HG03439 (cell line): ENCODE data around the gene GPR132.

Experiments used
- ATAC-seq: cut with Tn5 transposase; IDR thresholded peaks from one replicate; pipeline ENCODE4 v1.9.1; 2021; ENCODE audit warnings: mild to moderate bottlenecking, moderate library complexity; ENCODE audit not compliant: unreplicated experiment

Gene GPR132

DNA sequence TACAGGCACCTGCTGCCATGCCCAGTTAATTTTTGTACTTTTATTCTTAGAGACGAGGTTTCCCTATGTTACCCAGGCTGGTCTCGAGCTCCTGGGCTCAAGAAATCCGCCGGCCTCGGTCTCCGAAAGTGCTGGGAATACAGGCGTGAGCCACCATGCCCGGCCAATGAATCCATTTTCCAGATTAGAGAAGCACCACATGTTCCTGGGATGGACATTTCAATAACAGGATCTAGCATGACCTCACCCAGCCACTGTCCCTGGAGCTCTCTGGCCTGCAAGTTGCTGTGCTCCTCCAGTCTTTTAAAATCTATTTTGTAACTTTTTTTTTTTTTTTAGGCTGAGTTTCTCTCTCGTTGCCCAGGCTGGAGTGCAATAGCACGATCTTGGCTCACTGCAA lies 2.2 kb downstream of the GPR132 start:
- no peak for ATAC-seq

DNA sequence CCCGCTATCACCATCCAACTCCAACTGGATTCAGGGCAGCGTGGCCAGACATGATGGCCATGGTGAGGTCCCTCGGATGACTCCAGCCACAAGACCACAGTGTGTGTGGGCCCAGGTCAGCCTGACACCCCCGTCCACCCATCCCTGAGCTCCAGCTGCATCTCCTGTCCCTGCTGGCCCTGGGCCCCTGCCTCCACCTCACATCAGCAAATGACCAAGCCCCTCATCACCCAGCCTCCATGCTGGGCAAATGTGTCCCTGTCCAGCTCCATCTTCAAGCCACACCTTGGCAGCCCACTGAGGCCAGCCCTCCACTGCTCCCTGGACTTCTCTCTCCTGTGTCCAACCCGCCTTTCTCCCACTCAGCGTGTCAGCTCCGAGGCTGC lies 3.2 kb downstream of the GPR132 start:
- ATAC-seq, result no peak

DNA sequence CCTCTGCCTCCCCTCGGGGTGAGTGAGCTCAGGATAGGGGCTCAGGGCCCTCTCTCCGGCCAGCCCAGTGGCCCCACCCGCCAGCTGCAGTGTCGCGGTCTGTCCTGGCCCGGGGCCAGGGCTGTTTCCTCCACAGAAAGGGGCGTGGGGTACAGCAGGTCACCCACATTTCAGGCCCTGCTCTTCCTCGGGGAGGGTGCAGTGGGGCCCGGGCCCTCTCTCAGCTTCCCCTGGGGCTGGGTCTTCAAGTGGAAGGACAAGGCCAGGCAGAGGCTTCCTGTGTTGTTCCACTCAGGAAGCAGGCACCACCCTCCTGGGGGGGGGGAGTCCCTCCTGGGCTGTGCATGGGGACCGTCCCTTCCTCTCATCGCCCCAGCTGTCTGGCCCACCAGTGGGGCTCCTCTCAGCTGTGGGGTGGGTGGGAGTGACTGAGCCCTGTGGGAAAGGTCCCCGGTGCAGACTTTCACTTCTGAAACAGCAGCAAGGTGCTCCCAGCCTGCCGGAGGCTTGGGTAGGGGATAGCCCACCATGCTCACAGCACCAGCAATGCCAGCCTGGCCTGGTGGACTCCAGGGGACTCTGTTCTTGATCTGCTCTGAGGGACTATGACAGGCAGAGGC lies 3.7 kb downstream of the GPR132 start:
- ATAC-seq, result no peak

DNA sequence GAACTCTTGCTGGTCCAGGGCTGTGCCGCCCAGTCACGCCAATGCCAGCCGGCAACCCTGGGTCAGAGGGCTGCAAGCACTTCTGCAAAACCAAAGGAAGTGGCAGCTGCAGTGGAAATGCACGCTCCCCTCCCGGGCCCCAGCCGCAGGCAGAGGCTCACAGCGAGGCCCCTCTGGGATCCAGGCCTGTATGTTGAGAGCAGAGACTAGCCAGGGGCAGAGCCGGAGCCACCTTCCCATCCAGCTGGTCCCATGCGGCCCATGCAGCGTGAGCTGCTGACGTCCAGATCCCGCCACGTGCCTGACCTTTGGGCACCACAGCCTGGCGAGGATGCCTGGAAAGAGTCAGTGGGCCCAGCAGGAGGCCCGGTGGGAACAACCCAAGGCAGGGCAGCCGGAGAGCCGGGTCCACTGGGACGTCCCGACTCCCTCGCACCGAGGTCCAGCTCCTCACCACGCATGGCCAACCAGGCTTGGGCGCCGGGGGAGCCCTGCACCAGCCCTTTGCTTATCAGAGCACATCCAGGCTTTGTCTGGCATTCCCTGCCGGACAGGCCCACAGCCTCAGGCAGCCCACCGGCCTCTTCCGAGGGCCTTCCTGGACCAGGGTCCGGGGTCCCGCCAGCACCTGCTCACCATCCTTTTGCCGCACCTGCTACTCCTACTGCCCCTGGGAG lies 4.3 kb downstream of the GPR132 start:
- no peak for ATAC-seq

DNA sequence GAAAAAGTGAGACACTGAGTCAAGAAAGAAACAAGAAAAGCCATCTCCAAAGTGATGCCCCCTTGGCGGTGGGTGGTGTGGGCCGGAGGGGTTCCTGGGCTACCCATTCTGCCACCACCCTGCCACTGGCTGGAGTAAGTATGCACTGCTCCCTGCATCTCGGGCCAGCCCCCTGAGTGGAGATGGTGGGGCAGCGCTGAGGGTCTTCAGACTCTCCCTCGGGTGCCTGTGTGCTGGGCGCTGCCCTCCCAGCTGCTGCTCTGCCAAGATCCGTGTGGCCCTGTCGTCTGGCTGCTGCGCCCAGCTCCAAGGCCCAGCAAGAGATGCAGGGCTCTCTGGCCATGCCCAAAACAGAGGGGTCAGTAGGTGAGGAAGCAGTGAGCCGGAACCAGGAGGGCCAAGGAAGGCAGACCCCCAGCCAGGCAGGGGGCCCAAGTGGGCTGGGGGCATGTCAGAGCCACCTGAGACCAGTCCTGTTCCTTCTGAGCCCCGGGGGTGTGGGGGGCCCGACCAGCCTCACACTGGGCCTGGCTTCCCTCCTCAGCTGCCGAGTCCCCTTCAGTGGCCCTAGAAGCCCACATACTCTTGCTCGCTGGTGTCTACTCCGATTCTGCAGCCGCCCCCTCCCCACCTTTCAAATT lies 5.2 kb downstream of the GPR132 start:
- ATAC-seq, result no peak

DNA sequence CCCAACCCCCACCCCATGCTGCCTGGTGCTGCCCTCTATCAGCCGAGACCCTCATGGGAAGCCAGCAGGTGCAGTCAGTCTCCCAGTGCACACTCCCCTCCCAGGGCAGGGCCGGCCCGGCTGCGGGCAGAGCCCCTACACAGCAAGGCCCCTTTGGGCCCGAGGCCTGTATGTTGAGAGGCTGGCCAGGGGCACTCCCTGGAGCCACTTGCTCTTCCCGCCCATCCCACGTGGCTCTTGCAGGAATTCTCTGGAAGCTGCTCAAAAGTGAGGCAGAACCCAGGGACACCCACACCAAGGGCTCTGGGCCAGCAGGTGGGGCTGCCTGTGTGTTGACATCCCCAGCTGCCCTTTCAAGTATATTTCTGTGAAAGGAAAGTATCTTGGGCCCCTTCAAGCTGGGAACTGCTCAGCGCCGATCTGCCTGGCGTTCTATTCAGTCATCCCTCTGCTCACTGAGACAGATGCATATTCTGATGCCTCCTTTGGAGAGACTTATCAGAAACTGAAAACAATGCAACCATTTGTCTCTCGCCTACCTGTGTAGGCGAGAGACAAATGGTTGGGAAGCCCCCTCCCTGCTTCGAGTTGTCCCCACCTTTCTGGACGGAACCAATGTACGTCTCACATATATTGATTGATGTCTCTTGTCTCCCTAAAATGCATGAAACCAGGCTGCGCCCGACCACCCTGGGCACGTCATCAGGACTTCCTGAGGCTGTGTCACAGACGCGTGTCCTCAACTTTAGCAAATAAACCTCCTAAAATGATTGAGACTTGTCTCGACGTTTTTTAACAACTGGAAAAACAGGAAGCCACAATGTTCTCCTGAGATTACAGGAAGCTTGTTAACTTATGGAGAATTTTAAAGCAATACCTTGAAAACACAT lies 6.0 kb downstream of the GPR132 start:
- ATAC-seq, result no peak

DNA sequence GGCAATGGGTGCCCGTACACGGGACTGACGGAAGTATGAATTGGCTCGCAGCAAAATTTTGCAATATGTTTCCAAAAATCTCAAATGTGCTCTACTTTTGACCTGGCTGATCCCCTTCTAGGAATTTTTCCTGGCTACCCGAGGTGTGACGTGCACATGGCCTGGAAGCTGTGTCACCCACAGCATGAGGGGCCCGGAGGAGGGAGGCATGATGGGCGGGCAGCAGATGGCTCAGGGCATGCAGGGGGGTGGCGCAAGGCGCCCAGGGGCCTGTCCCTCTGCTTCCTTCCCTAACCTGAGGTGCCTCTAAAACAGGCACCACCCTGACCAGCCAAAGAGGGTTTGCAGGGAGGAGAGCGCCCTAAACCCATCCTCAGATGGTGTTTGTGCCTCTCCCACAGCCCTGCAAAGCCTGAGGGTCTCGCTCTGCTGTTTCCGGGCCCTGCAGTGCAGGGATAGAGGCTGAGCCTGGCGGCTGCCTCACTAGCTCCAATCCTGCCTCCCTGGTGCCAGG lies 6.7 kb downstream of the GPR132 start:
- ATAC-seq, result no peak

DNA sequence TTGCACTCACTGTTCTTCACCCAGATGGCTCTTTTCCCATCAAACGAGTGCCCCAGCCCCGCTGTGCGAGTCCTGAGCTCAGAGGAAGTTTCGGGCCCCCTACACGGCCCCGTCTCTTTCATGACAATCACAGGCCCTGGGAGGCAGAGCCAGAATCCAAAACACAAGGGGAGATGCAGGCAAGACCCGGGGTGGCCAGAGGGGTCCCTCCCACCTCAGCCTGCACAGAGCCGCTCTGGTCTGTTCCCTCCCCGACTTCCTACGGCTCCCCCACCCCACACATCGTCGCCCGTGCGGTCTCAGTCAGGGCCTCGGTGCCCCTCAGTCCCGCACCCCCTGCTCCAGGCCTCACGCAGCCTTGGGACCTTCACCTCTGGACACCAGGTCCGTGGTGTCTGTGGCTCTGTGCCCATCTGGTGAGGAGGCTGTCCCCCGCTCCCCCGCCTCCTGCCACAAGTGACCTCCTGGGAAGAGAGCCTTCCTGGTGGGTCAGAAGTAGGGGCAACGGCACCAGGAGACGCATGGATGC lies 8.9 kb downstream of the GPR132 start:
- no peak for ATAC-seq

DNA sequence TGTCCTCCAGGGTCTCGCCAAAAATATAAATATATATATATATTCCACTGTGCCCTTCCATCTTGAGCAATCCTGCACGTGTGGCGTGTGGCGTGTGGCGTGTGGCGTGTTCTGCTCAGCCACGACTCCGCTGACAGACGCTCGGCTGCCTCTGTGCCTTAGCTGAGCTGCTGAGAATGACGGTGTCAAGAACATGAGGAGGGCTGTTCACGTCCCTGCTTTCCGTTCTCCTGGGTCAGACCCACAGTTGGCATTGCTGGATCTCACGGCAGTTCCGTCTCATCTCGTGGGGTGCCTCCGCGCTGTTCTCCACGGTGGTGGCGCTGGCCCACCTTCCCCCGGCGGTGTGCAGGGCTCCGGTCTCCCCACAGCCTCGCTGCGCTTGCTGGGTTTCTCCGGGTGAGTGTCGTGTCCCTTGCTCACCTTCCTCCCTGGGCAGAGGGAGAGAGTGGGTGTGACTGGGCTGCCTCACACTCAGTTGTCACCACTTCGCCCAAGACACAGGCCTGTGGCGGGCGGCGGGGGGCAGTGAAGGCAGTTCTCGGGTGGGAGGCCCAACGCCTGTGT lies 9.4 kb downstream of the GPR132 start:
- ATAC-seq, result no peak

DNA sequence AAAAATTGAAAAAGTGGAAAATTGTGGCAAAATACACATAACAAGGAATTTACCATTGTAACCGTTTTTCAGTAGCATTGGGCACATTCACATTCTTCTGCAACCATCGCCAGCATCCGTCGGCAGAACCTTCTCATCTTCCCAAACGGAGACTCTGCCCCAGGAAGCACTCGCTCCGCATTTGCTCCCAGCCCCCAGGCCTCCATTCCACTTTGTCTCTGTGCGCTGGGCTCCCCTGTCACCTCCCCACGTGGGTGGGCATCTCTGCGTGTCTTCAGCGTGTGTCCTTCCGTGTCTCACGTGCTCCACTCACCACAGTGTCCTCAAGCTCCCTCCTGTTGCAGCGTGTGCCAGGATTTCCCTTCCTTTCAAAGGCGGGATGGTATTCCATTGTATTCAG lies 9.9 kb downstream of the GPR132 start:
- no peak for ATAC-seq

DNA sequence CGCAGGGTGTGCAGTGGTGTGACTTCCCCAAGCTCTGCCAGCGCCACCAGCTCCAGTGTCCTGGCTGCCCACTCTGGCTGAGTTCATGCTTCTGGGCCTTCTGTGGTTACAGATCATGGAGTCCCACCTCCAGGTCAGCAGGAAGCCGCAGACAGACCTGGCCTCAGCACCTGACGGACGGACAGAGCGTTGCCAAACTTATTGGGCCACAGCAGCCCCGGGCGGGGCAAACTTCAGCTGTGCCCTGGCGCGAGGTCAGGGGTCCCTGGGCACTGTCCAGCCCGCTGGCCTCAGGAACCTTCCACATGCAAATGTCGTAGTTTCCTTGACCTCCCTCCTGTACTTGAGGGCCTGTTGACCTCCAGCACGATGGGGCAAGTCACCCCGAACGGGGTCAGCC lies 11.2 kb downstream of the GPR132 start:
- ATAC-seq, result no peak

DNA sequence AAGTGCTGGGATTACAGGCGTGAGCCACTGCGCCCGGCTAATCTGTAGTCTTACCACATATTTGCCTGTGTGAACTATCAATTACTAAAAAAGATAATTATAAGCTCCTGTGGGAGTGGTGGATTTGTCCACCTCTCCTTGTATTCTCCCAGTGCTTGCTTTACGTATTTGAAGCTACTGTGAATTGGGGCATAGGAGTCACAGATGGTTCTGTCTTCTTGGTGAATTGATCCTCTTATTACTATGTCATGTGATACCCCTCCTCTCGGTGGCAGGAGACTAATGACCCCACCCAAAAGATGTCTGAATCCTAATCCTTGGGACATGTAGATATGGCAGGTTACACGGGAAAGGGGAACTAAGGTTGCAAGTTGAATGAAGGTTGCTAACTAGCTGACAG lies 11.8 kb downstream of the GPR132 start:
- ATAC-seq, result no peak

DNA sequence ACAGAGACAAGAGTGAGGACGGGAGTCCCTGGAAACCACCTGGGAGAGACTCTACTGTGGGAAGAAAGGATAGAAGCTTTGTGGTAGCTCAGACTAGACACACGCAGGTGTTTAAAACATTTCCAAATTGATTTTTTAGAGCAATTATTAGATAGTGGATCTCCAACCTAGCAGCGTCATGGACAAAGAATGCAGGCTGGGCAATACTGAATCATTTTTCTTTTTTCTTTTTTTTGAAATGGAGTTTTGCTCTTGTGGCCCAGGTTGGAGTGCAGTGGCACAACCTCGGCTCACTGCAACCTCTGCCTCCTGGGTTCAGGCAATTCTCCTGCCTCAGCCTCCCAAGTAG lies 13.1 kb downstream of the GPR132 start:
- no peak for ATAC-seq

DNA sequence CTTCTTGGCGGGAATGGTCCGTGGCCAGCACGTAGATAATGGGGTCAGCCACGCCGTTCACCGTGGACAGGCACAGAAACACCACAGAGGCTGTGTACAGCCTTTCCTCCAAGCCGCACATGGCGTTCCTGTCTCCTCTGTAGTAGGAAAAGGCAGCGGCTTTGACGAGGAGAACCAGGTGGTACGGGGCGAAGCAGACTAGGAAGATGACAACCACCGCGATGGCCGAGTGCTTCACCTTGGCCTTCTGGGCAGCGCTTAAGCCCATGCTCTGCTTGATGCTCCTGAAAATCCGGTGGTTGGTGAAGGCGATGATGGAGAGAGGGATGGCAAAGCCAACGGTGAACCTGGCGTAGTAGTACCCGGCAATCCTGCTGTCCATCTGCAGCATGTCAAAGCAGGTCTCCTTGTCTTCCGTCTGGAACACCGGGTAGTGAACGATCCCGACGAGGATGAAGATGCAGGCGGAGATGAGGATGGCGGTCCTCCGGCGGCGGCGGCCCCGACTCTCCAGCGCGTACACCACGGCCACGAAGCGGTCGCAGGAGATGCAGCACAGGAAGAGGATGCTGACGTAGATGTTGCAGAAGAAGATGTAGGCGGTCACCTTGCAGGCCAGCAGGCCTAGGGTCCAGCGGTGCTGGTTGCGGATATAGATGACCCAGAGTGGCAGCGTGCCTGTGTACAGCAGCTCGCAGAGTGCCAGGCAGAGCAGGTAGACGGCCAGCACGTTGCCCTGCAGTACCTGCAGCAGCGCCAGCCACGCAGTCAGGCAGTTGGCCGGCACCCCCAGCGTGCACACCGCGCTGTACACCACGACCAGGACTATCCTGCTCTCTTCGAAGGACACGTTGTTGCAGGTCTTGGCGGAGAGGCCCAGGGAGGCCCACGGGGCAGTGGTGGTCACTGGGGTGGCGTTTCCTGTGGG lies 13.8 kb downstream of the GPR132 start:
- ATAC-seq, result no peak

DNA sequence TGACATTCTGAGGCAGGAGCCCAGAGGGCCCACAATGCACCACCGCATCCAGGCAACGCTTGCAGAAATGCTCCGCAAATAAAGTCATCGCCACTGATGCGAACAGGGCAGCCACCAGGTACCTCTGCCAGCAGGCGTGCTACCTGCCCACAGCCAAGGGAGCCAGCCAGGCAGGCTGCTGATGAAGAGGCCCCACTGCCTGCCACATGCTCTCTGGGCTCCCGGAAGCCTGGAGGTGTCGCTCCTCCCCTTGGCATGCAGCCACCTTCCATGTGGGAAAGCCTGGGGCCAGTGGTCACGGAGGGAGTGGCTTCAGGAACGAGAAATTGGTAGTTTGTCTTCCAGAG lies 14.7 kb downstream of the GPR132 start:
- no peak for ATAC-seq

DNA sequence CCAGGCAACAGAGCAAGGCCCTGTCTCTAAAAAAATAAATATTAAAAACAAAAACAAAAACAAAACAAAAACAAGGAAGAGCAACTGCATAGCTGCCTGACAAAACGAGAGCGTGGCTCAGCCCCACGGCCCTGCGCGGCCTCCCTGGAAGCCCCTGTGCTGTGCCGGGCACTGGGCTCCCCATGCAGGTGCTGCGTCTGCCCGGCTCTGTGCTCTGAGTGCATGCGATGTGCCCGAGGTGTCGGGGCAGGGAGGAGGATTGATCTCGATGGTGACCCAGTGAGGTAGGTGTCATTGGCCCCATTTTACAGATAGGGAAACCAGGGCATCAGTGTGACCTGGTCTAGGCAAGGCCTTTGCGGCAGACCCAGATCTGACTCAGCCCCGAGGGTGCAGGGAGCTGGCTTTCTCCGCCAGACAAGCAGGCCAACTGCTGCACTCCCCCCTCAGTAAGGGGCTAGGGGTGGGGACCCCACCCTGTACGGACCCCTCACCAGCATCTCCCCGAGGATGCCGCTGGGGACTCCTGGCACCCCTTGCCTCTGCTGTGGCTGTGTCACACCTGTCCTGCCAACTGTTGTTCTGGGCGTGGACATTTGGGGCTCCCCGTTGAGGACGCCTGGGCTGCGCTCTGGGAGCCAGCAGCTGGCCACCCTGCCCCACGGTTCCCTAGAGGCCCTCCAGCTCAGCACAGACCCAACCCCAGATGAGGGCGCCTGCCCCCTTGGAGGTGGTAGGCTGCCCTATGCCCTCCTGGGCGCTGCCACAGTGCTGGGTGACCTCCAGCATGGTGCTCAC lies 15.3 kb downstream of the GPR132 start:
- no peak for ATAC-seq

DNA sequence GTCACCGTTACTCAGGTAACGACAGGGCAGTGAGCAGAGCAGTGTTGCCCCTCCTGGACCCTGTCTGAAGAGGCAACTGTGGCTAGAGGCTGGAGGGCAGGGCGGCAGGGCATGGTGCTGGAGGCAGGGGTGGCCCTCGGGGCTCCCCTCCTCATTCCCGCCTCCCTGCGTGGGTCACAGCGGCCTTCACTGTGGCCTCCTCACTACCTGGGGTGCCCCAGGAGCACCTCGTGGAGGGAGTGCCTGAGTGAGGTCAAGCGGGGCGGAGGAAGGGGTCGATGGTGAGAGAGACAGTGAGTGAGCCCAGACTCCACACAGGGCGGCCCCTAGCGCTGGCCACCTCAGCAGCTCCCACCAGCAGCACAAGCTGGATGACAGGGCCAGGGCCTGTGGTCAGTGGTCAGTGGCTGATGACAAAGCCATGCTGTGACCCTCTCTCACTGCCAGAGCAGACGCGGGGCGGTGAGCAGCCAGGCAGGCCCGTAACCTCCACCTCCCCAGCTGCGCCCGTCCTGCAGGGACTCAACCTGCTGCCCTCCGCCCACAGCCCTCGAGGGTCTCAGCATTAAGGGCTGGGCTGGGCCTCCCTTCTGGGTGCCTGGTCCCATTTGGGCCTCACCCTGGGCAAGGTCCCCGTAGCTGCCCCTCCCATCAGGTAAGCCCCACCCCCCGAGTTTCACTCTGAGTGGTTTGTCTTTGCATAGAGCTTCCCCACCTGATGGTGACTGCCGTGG lies 17.8 kb downstream of the GPR132 start:
- ATAC-seq, result no peak

DNA sequence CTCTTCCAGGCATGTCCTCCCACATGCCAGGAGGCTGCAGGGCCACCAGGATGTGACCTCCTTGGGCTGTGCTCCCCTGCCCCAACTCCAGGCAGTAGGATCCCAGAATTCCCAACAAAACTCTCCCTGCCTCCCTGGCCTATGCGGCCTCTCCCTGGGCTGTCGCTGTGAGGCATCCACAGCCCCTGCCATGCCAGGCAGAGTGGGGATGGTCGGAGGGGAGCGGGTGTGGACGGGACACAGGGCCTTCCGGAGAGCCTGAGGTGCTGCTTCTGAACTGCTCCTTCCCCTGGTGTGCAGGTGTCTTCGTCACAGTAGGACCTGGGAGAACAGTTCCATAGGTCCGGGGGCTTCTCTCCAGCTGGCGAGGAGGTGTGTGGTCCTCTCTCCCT lies 18.3 kb downstream of the GPR132 start:
- ATAC-seq, result no peak
